Neural progenitor cell (in vitro differentiated cells): Measurements from ENCODE around the gene PSMA3. TPM values are rescaled to one million over a fixed set of nuclear protein-coding genes. Genes with fewer than 3 reads are reported as not detected.

Experiments
- DNase-seq: peaks from one replicate; pipeline ENCODE4 v3.0.0-alpha.2; 2016; ENCODE audit warnings: low spot score
- H2AFZ ChIP-seq: fragments of 200-600 bp; sonication (generic); replicated peaks from 2 replicates; pipeline ENCODE4 v1.6.1; 2016; ENCODE audit warnings: antibody characterized with exemption
- H3F3A ChIP-seq: fragments of 200-600 bp; sonication (generic); 2 replicates; pipeline ENCODE4 v1.6.1; 2016; ENCODE audit warnings: antibody characterized with exemption, low read depth
- H3K27ac ChIP-seq: fragments of 200-600 bp; sonication (generic); 2 replicates; pipeline ENCODE4 v1.5.1; 2016; ENCODE audit warnings: mild to moderate bottlenecking
- H3K27me3 ChIP-seq: fragments of 200-600 bp; sonication (generic); 2 replicates; pipeline ENCODE4 v1.6.1; 2016; ENCODE audit warnings: mild to moderate bottlenecking, moderate library complexity
- H3K36me3 ChIP-seq: fragments of 200-600 bp; sonication (generic); 2 replicates; pipeline ENCODE4 v1.5.1; 2016
- H3K4me1 ChIP-seq: fragments of 200-600 bp; sonication (generic); 2 replicates; pipeline ENCODE4 v1.6.1; 2016; ENCODE audit warnings: mixed run types
- H3K4me2 ChIP-seq: fragments of 200-600 bp; sonication (generic); 2 replicates; pipeline ENCODE4 v1.6.1; 2016
- H3K4me3 ChIP-seq: fragments of 200-600 bp; sonication (generic); 2 replicates; pipeline ENCODE4 v1.5.1; 2016
- H3K79me2 ChIP-seq: fragments of 200-600 bp; sonication (generic); 2 replicates; pipeline ENCODE4 v1.6.1; 2016; ENCODE audit warnings: low read depth
- H3K9ac ChIP-seq: fragments of 200-600 bp; sonication (generic); 2 replicates; pipeline ENCODE4 v1.6.1; 2016
- H3K9me3 ChIP-seq: fragments of 200-600 bp; sonication (generic); 2 replicates; pipeline ENCODE4 v1.5.1; 2016; ENCODE audit warnings: low read depth
- H4K20me1 ChIP-seq: fragments of 200-600 bp; sonication (generic); 2 replicates; pipeline ENCODE4 v1.6.1; 2016; ENCODE audit warnings: low read depth
- H3K27ac Mint-ChIP-seq: 3 replicates; pipeline ENCODE4 v1.8.0; 2021; ENCODE audit warnings: mixed read lengths
- H3K27me3 Mint-ChIP-seq: 2 replicates; pipeline ENCODE4 v1.8.0; 2022; ENCODE audit warnings: low read depth, mild to moderate bottlenecking, inconsistent platforms, moderate library complexity, mixed read lengths; ENCODE audit not compliant: insufficient read depth
- H3K36me3 Mint-ChIP-seq: 3 replicates; pipeline ENCODE4 v1.8.0; 2021; ENCODE audit warnings: mixed read lengths
- H3K4me1 Mint-ChIP-seq: 3 replicates; pipeline ENCODE4 v1.8.0; 2021; ENCODE audit warnings: mixed read lengths
- H3K4me3 Mint-ChIP-seq: 3 replicates; pipeline ENCODE4 v1.8.0; 2021; ENCODE audit warnings: mild to moderate bottlenecking, moderate library complexity, mixed read lengths
- H3K9me3 Mint-ChIP-seq: 3 replicates; pipeline ENCODE4 v1.8.0; 2020; ENCODE audit warnings: mixed read lengths
- EZH2 ChIP-seq: fragments of 200-600 bp; sonication (generic); IDR thresholded peaks from 2 replicates; pipeline ENCODE4 v1.6.1; 2017; ENCODE audit warnings: antibody characterized with exemption, mild to moderate bottlenecking, moderate library complexity
- EZH2phosphoT487 ChIP-seq: fragments of 200-600 bp; sonication (generic); IDR thresholded peaks from 2 replicates; pipeline ENCODE4 v1.6.1; 2017; ENCODE audit warnings: antibody characterized with exemption
- total RNA-seq: library from RNA; depleted of rRNA; stranded (reverse); fragments of >200 nt; gene quantifications from 2 replicates; pipeline ENCODE4 v1.2.3, GENCODE V29; 2015; ENCODE audit warnings: low replicate concordance
- TF ChIP-seq, protein P1 (sequence below): fragments of 200-600 bp; sonication (generic); IDR thresholded peaks from 2 replicates; pipeline ENCODE4 v1.5.1; 2017; ENCODE audit warnings: antibody characterized with exemption, mild to moderate bottlenecking

PSMA3 gene
- total RNA-seq, 1 donor from 2014 or later: 268 TPM

DNA sequence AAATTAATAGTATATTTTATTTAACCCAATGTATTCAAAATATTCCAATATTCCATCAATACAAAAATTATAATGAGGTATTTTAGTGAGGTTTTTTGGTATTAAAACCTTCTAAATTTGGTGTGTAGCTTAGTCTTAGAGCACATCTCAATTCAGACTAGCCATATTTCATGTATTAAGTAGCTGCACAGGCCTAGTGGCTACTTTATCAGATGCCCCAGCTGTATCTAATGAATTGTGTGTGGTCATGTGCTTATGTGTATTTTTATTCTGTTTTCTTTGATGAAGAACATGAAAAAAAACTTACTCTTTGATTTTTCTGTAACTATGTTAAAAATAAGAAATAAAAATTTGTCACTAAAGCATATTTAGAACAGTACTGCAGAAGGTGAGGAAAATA is 31.5 kb upstream of the PSMA3 start:
- peaks cover 16% of the 10 kb centered on the region for H3K36me3 Mint-ChIP-seq
- Histone ChIP-seq H4K20me1 (no peaks in the 10 kb centered on the region), H3K9me3 (no peaks in the 10 kb centered on the region), H3K27ac (no peak overlapping the region), H3F3A (peaks cover 2% of the 10 kb centered on the region), H3K4me2 (no peak overlapping the region), H3K79me2 (no peaks in the 10 kb centered on the region), H3K27me3 (no peaks in the 10 kb centered on the region), H3K4me1 (no peaks in the 10 kb centered on the region), H3K36me3 (peaks cover 13% of the 10 kb centered on the region), H2AFZ (no peak overlapping the region), H3K4me3 (no peak overlapping the region), H3K9ac (no peak overlapping the region)
- no peaks in the 10 kb centered on the region for H3K9me3 Mint-ChIP-seq
- no peak overlapping the region for H3K4me3 Mint-ChIP-seq
- no peak overlapping the region for H3K27ac Mint-ChIP-seq
- no peaks in the 10 kb centered on the region for H3K27me3 Mint-ChIP-seq
- TF ChIP-seq EZH2phosphoT487: no peak
- no peak for TF ChIP-seq EZH2
- TF ChIP-seq, protein P1, sequence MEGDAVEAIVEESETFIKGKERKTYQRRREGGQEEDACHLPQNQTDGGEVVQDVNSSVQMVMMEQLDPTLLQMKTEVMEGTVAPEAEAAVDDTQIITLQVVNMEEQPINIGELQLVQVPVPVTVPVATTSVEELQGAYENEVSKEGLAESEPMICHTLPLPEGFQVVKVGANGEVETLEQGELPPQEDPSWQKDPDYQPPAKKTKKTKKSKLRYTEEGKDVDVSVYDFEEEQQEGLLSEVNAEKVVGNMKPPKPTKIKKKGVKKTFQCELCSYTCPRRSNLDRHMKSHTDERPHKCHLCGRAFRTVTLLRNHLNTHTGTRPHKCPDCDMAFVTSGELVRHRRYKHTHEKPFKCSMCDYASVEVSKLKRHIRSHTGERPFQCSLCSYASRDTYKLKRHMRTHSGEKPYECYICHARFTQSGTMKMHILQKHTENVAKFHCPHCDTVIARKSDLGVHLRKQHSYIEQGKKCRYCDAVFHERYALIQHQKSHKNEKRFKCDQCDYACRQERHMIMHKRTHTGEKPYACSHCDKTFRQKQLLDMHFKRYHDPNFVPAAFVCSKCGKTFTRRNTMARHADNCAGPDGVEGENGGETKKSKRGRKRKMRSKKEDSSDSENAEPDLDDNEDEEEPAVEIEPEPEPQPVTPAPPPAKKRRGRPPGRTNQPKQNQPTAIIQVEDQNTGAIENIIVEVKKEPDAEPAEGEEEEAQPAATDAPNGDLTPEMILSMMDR: no peak
- DNase-seq: no peak
- no peaks in the 10 kb centered on the region for H3K4me1 Mint-ChIP-seq

DNA sequence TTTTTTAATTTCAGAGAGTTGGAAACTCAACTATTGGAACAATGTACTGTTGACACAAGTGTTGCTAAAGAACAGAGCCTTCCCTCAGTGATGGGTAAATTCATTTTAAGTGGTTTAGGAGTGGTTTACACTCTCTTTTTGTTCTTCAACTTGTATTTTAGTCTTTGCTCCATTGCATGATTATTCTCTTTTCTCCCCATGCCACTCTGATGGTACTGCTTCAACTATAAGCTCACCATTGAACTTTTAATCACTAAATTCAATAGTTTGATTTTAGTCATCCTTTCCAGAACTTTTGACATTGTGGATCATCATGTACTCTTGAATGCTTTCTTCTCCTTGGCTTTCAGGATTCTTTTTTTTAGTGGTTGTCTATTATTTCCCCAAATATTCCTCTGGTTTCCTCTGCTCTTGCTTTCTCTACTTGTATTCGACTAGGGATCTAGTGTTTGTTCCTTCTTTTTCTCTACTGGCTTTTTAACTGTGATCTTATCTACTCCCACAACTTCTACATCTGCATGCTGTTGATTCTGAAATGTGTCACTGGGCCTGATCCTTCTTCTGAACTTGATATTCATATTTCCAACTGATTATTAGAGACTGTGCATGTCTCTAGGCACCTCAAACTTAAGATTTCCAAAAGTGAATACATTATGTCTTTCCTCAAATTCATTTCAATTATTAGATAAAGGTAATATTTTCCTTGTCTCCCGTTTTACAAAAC is 29.3 kb upstream of the PSMA3 start:
- no peak overlapping the region for H3K9ac ChIP-seq
- TF ChIP-seq, protein P1: no peak
- TF ChIP-seq EZH2phosphoT487 (no peak), EZH2 (no peak)
- no peak overlapping the region for H3K4me3 ChIP-seq
- H3K36me3 ChIP-seq: peaks cover 8% of the 10 kb centered on the region
- peaks cover 16% of the 10 kb centered on the region for H3K36me3 Mint-ChIP-seq
- no peaks in the 10 kb centered on the region for H3K27me3 Mint-ChIP-seq
- no peaks in the 10 kb centered on the region for H3K4me1 ChIP-seq
- H3K27ac ChIP-seq: no peak overlapping the region
- no peak overlapping the region for H2AFZ ChIP-seq
- no peaks in the 10 kb centered on the region for H3F3A ChIP-seq
- H3K27ac Mint-ChIP-seq: no peak overlapping the region
- H3K9me3 ChIP-seq: no peaks in the 10 kb centered on the region
- H3K79me2 ChIP-seq: no peaks in the 10 kb centered on the region
- no peaks in the 10 kb centered on the region for H3K4me1 Mint-ChIP-seq
- no peaks in the 10 kb centered on the region for H3K27me3 ChIP-seq
- H3K9me3 Mint-ChIP-seq: no peaks in the 10 kb centered on the region
- no peak for DNase-seq
- H3K4me2 ChIP-seq: no peak overlapping the region
- no peak overlapping the region for H3K4me3 Mint-ChIP-seq
- no peaks in the 10 kb centered on the region for H4K20me1 ChIP-seq

DNA sequence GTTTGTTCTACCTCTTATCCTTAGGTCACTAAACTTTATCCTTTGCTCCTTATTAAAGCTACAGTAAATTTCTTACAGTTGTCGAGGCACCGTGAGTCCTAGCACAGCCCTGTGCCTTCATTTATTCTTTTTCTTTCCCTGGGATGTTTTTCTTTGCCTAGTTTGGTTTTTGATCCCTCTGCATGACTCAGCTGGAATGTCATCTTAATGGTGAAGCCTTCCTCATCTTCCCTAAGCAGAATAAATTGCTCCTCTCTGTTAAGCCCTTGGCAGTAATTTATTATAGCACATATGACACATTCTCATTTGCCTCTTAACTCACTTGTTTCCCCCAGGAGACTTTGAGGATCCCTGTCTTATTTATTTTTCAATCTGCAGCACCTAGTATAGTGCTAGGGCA is 28.1 kb upstream of the PSMA3 start:
- H3K9me3 Mint-ChIP-seq: no peaks in the 10 kb centered on the region
- peaks cover 14% of the 10 kb centered on the region for H3K36me3 Mint-ChIP-seq
- H3K4me3 Mint-ChIP-seq: no peak overlapping the region
- H3K4me2 ChIP-seq: no peak overlapping the region
- TF ChIP-seq, protein P1: no peak
- TF ChIP-seq EZH2phosphoT487 (no peak), EZH2 (no peak)
- no peak overlapping the region for H2AFZ ChIP-seq
- H3F3A ChIP-seq: no peaks in the 10 kb centered on the region
- H4K20me1 ChIP-seq: no peaks in the 10 kb centered on the region
- no peaks in the 10 kb centered on the region for H3K4me1 ChIP-seq
- H3K27me3 ChIP-seq: no peaks in the 10 kb centered on the region
- no peak overlapping the region for H3K4me3 ChIP-seq
- DNase-seq: no peak
- no peak overlapping the region for H3K27ac ChIP-seq
- H3K4me1 Mint-ChIP-seq: no peaks in the 10 kb centered on the region
- no peaks in the 10 kb centered on the region for H3K27me3 Mint-ChIP-seq
- no peaks in the 10 kb centered on the region for H3K9me3 ChIP-seq
- no peak overlapping the region for H3K27ac Mint-ChIP-seq
- H3K79me2 ChIP-seq: no peaks in the 10 kb centered on the region
- peaks cover 8% of the 10 kb centered on the region for H3K36me3 ChIP-seq
- no peak overlapping the region for H3K9ac ChIP-seq
